ENCODE data around the gene COL17A1.

The COL17A1 gene

GRCh38 chr10:104100795-104101194 lies 15.1 kb upstream of the COL17A1 start:
- TF ChIP-seq, protein P1, sequence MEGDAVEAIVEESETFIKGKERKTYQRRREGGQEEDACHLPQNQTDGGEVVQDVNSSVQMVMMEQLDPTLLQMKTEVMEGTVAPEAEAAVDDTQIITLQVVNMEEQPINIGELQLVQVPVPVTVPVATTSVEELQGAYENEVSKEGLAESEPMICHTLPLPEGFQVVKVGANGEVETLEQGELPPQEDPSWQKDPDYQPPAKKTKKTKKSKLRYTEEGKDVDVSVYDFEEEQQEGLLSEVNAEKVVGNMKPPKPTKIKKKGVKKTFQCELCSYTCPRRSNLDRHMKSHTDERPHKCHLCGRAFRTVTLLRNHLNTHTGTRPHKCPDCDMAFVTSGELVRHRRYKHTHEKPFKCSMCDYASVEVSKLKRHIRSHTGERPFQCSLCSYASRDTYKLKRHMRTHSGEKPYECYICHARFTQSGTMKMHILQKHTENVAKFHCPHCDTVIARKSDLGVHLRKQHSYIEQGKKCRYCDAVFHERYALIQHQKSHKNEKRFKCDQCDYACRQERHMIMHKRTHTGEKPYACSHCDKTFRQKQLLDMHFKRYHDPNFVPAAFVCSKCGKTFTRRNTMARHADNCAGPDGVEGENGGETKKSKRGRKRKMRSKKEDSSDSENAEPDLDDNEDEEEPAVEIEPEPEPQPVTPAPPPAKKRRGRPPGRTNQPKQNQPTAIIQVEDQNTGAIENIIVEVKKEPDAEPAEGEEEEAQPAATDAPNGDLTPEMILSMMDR (IDR thresholded peaks at IDR 0.05; ENCODE audit: insufficient read depth, low read length), result no peak
- TF ChIP-seq, protein P2, sequence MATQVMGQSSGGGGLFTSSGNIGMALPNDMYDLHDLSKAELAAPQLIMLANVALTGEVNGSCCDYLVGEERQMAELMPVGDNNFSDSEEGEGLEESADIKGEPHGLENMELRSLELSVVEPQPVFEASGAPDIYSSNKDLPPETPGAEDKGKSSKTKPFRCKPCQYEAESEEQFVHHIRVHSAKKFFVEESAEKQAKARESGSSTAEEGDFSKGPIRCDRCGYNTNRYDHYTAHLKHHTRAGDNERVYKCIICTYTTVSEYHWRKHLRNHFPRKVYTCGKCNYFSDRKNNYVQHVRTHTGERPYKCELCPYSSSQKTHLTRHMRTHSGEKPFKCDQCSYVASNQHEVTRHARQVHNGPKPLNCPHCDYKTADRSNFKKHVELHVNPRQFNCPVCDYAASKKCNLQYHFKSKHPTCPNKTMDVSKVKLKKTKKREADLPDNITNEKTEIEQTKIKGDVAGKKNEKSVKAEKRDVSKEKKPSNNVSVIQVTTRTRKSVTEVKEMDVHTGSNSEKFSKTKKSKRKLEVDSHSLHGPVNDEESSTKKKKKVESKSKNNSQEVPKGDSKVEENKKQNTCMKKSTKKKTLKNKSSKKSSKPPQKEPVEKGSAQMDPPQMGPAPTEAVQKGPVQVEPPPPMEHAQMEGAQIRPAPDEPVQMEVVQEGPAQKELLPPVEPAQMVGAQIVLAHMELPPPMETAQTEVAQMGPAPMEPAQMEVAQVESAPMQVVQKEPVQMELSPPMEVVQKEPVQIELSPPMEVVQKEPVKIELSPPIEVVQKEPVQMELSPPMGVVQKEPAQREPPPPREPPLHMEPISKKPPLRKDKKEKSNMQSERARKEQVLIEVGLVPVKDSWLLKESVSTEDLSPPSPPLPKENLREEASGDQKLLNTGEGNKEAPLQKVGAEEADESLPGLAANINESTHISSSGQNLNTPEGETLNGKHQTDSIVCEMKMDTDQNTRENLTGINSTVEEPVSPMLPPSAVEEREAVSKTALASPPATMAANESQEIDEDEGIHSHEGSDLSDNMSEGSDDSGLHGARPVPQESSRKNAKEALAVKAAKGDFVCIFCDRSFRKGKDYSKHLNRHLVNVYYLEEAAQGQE (IDR thresholded peaks at IDR 0.05; ENCODE audit: insufficient replicate concordance, low read depth), result no peak
- TF ChIP-seq SPI1 (IDR thresholded peaks at IDR 0.05; ENCODE audit: borderline replicate concordance, low read depth) (no peak), POLR2AphosphoS5 (IDR thresholded peaks at IDR 0.05; ENCODE audit: low read depth) (no peak), GABPA (IDR thresholded peaks at IDR 0.05; ENCODE audit: low read depth) (no peak)
- Histone ChIP-seq H3K4me3 (replicated peaks; ENCODE audit: insufficient read depth, low read length) (no peak overlapping the region), H3K27me3 (ENCODE audit: insufficient read depth, poor library complexity, severe bottlenecking) (no peaks in the 10 kb centered on the region), H3K27ac (replicated peaks) (no peak overlapping the region)
- DNase-seq (ENCODE audit: low read depth in 1 of 2, low spot score in 1 of 2), result no peak

DNA sequence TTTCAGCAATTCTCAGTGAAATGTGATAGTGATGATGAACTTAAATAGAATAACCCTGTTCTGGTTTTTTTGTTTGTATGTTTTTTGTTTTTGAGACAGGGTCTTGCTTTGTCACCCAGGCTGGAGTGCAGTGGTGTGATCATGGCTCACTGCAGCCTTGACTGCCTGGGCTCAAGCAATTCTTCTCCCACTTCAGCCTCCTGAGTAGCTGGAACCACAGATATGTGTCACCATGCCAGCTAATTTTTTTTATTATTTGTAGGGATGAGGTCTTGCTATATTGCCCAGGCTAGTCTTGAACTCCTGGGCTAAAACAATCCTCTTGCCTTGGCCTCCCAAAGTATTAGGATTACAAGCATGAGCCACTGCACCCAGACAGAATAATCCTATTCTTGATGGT lies 14.3 kb upstream of the COL17A1 start:
- H3K4me3 ChIP-seq (replicated peaks; ENCODE audit: insufficient read depth, low read length), result no peak overlapping the region
- TF ChIP-seq POLR2AphosphoS5 (IDR thresholded peaks at IDR 0.05; ENCODE audit: low read depth), result no peak
- TF ChIP-seq, protein P2 (IDR thresholded peaks at IDR 0.05; ENCODE audit: insufficient replicate concordance, low read depth), result no peak
- no peak for TF ChIP-seq SPI1 (IDR thresholded peaks at IDR 0.05; ENCODE audit: borderline replicate concordance, low read depth)
- TF ChIP-seq, protein P1 (IDR thresholded peaks at IDR 0.05; ENCODE audit: insufficient read depth, low read length), result no peak
- TF ChIP-seq GABPA (IDR thresholded peaks at IDR 0.05; ENCODE audit: low read depth), result no peak
- no peaks in the 10 kb centered on the region for H3K27me3 ChIP-seq (ENCODE audit: insufficient read depth, poor library complexity, severe bottlenecking)
- no peak for DNase-seq (ENCODE audit: low read depth in 1 of 2, low spot score in 1 of 2)
- no peak overlapping the region for H3K27ac ChIP-seq (replicated peaks)

DNA sequence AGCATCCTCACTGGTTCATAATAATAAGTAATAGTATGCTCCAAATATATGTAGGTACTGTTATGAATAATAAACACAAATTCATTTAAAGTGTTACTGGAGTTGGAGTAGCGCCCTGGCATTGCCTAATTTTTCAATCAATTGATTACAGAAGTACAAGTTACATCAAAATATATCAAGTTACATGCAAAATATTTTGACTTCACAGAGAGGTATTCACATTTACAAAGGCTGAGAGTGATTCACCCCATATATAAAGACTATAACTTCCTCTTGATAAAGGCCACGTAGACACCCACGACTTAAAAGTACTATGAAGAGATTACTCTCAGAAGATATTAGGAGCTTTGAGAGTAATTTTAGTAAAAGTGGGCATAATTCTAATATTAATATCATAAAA lies 13.6 kb upstream of the COL17A1 start:
- TF ChIP-seq SPI1 (IDR thresholded peaks at IDR 0.05; ENCODE audit: borderline replicate concordance, low read depth) (no peak), GABPA (IDR thresholded peaks at IDR 0.05; ENCODE audit: low read depth) (no peak), POLR2AphosphoS5 (IDR thresholded peaks at IDR 0.05; ENCODE audit: low read depth) (no peak)
- TF ChIP-seq, protein P2 (IDR thresholded peaks at IDR 0.05; ENCODE audit: insufficient replicate concordance, low read depth), result no peak
- TF ChIP-seq, protein P1 (IDR thresholded peaks at IDR 0.05; ENCODE audit: insufficient read depth, low read length), result no peak
- no peak overlapping the region for H3K4me3 ChIP-seq (replicated peaks; ENCODE audit: insufficient read depth, low read length)
- no peaks in the 10 kb centered on the region for H3K27me3 ChIP-seq (ENCODE audit: insufficient read depth, poor library complexity, severe bottlenecking)
- no peak for DNase-seq (ENCODE audit: low read depth in 1 of 2, low spot score in 1 of 2)
- no peak overlapping the region for H3K27ac ChIP-seq (replicated peaks)

Data from HL-60 (cell line).